ENCODE results near the gene CES5A. TPM values are rescaled to one million over a fixed set of nuclear protein-coding genes. Genes with fewer than 3 reads are reported as not detected.

CES5A gene
- not detected in 2 replicates for total RNA-seq

DNA sequence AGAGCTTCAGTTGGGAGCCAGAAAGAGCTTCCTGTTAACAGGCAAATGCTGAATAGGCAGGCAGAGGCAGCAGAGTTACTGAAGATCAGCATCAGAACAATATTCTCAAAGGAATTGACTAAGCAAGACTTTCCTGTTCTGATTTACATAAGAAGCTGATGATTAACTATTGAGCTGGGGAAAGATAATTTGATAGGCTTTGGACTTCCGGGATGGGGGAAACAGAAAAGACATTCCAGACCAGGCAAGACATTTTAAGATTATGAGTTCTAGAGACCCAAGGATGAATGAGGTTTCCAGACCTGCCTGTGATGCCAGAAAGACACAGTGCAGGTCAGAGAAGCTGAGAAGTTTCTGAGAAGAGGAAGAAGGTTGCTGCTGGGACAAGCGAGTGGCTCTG is at the start of gene CES5A:
TSS of gene CES5A (minus strand) at position 101 of the 400 bp plus-strand sequence. CDS start 152 bp downstream, outside the sequence.

DNA sequence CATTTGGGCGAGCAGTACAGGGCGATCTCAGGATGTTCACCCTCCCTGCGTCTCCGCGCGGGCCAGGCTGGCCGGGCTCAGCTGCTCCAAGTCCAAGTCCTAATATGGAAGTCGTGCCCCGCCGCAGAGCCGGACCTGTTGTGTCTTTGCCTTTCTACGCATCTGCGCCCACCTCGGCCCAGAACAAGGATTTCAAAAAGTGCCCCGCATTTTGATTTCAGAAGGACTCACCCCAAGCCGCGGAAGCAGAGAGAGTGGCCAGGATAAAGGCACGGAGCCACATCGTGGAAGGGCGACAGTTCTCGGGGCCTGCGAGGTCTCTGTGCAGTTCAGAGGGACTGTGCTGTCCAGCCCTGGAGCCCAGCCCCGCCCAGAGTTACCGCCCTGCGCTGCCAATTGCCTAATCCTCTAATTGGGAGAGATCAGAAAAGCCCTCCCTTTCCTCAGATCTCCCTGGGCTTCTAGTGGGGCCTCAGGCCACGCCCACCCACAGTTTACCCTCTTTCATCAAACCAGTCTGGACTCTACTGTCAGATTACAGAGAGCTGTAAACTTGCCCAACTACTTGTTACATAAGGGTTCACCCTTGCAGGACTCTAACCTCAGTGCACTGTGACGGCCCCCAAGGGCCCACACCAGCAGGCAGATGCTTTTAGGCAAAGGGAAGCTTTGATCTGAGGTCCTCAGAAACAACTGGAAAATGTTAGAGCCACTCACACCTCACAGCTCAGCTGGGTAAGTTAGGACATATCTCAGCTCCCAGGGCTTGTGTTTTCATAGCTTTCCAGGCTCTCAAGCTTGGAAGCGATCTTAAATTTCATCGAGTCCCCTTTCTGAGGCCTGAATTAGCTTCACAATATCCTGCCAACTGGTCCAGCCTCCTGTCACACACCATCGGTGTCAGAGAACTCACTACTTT is 42.1 kb downstream of the CES5A start, which contains the start of gene CES1:
TSS of gene CES1 (minus strand) at position 324 of the 919 bp plus-strand sequence. CDS start at position 283, 41 bp downstream.

Other genes starting within 250 kb of the CES5A start
- under 0.01 TPM in 1 of 2 replicates, not detected in the other for gene SLC6A2, start 219.4 kb downstream of the CES5A start, total RNA-seq
- gene CES1, start 42.3 kb downstream of the CES5A start, total RNA-seq, result under 0.01 TPM in 1 of 2 replicates, not detected in the other